Liver (tissue), 3 donors: ENCODE data around the gene MAP1S.

ENCODE experiments used
- ATF3 ChIP-seq: IDR thresholded peaks from 2 replicates; pipeline ENCODE4 v1.6.1; 2016; ENCODE audit warnings: antibody characterized with exemption
- CTCF ChIP-seq: fragments of 150-350 bp; IDR thresholded peaks from 2 replicates; pipeline ENCODE4 v1.5.1; 2017; ENCODE audit warnings: improper control_type of control experiment, low read depth, low read length; ENCODE audit not compliant: missing input control
- EGR1 ChIP-seq, 2 donors: IDR thresholded peaks; 2 replicates each; pipeline ENCODE4 v1.6.1; 2016 to 2018; ENCODE audit warnings: antibody characterized with exemption in 2 of 2, low read depth in 2 of 2
- GABPA ChIP-seq, 2 donors: IDR thresholded peaks in 1 of 2; conservative IDR thresholded peaks in 1 of 2; 2 replicates each; pipeline ENCODE4 v1.6.1; 2016; ENCODE audit warnings: antibody characterized with exemption in 2 of 2, mild to moderate bottlenecking in 1 of 2, moderate library complexity in 1 of 2
- JUND ChIP-seq, 2 donors: IDR thresholded peaks; 2 replicates each; pipeline ENCODE4 v1.6.1; 2016; ENCODE audit warnings: antibody characterized with exemption in 2 of 2
- MAX ChIP-seq: IDR thresholded peaks from 2 replicates; pipeline ENCODE4 v1.6.1; 2016; ENCODE audit warnings: antibody characterized with exemption
- RAD21 ChIP-seq, 2 donors: IDR thresholded peaks; 2 replicates each; pipeline ENCODE4 v1.6.1; 2016; ENCODE audit warnings: antibody characterized with exemption in 2 of 2, mild to moderate bottlenecking in 2 of 2
- REST ChIP-seq: IDR thresholded peaks from 2 replicates; pipeline ENCODE4 v1.6.1; 2016; ENCODE audit warnings: antibody characterized with exemption, mild to moderate bottlenecking
- SP1 ChIP-seq: IDR thresholded peaks from 2 replicates; pipeline ENCODE4 v1.6.1; 2018; ENCODE audit warnings: antibody characterized with exemption, mild to moderate bottlenecking
- TAF1 ChIP-seq: conservative IDR thresholded peaks from 2 replicates; pipeline ENCODE4 v1.6.1; 2016; ENCODE audit warnings: antibody characterized with exemption, mild to moderate bottlenecking
- YY1 ChIP-seq: IDR thresholded peaks from 2 replicates; pipeline ENCODE4 v1.6.1; 2016; ENCODE audit warnings: antibody characterized with exemption, mild to moderate bottlenecking
- donor health status: healthy.
- donor health status: healthy.

- no peak for TF ChIP-seq CTCF
- TF ChIP-seq GABPA (IDR thresholded peaks at IDR 0.05 in 1 of 2, conservative IDR thresholded peaks at IDR 0.05 in 1 of 2): no peak
- no peak for TF ChIP-seq ATF3
- TF ChIP-seq REST: no peak
- TF ChIP-seq YY1: no peak
- TF ChIP-seq TAF1: no peak
- TF ChIP-seq RAD21 (IDR thresholded peaks at IDR 0.05): no peak
- no peak for TF ChIP-seq JUND (IDR thresholded peaks at IDR 0.05)
- TF ChIP-seq SP1: no peak
- TF ChIP-seq MAX: no peak
- TF ChIP-seq EGR1 (IDR thresholded peaks at IDR 0.05; ENCODE audit: low read depth in 2 of 2): no peak
These were observed 1.2 kb downstream of the MAP1S start for GRCh38 chr19:17720440-17720839.
